Measurements from ENCODE around the gene DGKD. TPM values are rescaled to one million over a fixed set of nuclear protein-coding genes. Genes with fewer than 3 reads are reported as not detected.

The DGKD gene
- total RNA-seq, 6 donors from 2014 or later = 50.0 to 141 (median 75.6) TPM

GRCh38 chr2:233362742-233363141 lies 8.4 kb downstream of the DGKD start:
- Histone ChIP-seq H3K36me3 (no peaks in the 10 kb centered on the region), H3K4me3 (no peak overlapping the region), H3K4me1 (peaks cover 0 to 8% (median 2%) of the 10 kb centered on the region in 4 donors), H3K9me3 (no peaks in the 10 kb centered on the region), H3K27me3 (no peaks in the 10 kb centered on the region), H3K27ac (no peak overlapping the region)
- no peak for DNase-seq
- ATAC-seq (ENCODE audit: low FRiP score in 2 of 2) = no peak
- TF ChIP-seq CTCF (IDR thresholded peaks at IDR 0.05) (no peak), POLR2AphosphoS5 (IDR thresholded peaks at IDR 0.05) (no peak), EP300 (IDR thresholded peaks at IDR 0.05) (no peak), POLR2A (IDR thresholded peaks at IDR 0.05) (no peak)
- WGBS, 2 donors = 71 to 96% methylated on average over 2 of the region's 2 CpGs

- no peak for DNase-seq
- no peaks in the 10 kb centered on the region for H3K27me3 ChIP-seq
- WGBS, 2 donors = 84 to 95% methylated on average over 6 of the region's 6 CpGs
Observed at GRCh38 chr2:233363744-233364235, 9.5 kb downstream of the DGKD start.

GRCh38 chr2:233365861-233366520 lies 11.7 kb downstream of the DGKD start:
- WGBS, 2 donors = 92 to 94% methylated on average over 6 of the region's 6 CpGs
- Histone ChIP-seq H3K4me3 (no peak overlapping the region), H3K4me1 (peaks cover 0 to 16% (median 6%) of the 10 kb centered on the region in 4 donors), H3K27me3 (no peaks in the 10 kb centered on the region), H3K27ac (no peak overlapping the region), H3K36me3 (no peaks in the 10 kb centered on the region), H3K9me3 (no peaks in the 10 kb centered on the region)
- DNase-seq = no peak
- TF ChIP-seq EP300 (IDR thresholded peaks at IDR 0.05) (no peak), POLR2A (IDR thresholded peaks at IDR 0.05) (no peak), CTCF (IDR thresholded peaks at IDR 0.05) (no peak), POLR2AphosphoS5 (IDR thresholded peaks at IDR 0.05) (no peak)
- no peak for ATAC-seq (ENCODE audit: low FRiP score in 2 of 2)

More at GRCh38 chr2:233363744-233364235, 9.5 kb downstream of the DGKD start:
- H3K9me3 ChIP-seq = no peaks in the 10 kb centered on the region
- no peak overlapping the region for H3K4me3 ChIP-seq
- ATAC-seq (ENCODE audit: low FRiP score in 2 of 2) = peak in 1 of 2 donors; percentile 11
- H3K27ac ChIP-seq = no peak overlapping the region
- TF ChIP-seq POLR2AphosphoS5 (IDR thresholded peaks at IDR 0.05) = no peak
- TF ChIP-seq CTCF (IDR thresholded peaks at IDR 0.05) = no peak
- TF ChIP-seq EP300 (IDR thresholded peaks at IDR 0.05) = no peak
- no peak for TF ChIP-seq POLR2A (IDR thresholded peaks at IDR 0.05)
- no peaks in the 10 kb centered on the region for H3K36me3 ChIP-seq
- peaks cover 0 to 8% (median 3%) of the 10 kb centered on the region in 4 donors for H3K4me1 ChIP-seq

- ATAC-seq (ENCODE audit: low FRiP score in 2 of 2) = no peak
- Histone ChIP-seq H3K9me3 (no peaks in the 10 kb centered on the region), H3K4me1 (peaks cover 0 to 16% (median 6%) of the 10 kb centered on the region in 4 donors), H3K27me3 (no peaks in the 10 kb centered on the region), H3K36me3 (peaks cover 0 to 3% (median 0%) of the 10 kb centered on the region in 4 donors), H3K4me3 (no peak overlapping the region), H3K27ac (no peak overlapping the region)
- WGBS, 2 donors = 77 to 78% methylated on average over 3 of the region's 3 CpGs
- no peak for TF ChIP-seq EP300 (IDR thresholded peaks at IDR 0.05)
- TF ChIP-seq POLR2AphosphoS5 (IDR thresholded peaks at IDR 0.05) = no peak
- no peak for TF ChIP-seq CTCF (IDR thresholded peaks at IDR 0.05)
- no peak for TF ChIP-seq POLR2A (IDR thresholded peaks at IDR 0.05)
- DNase-seq = no peak
Observed at GRCh38 chr2:233367586-233367985, 13.3 kb downstream of the DGKD start.
